RWPE1 (cell line): ENCODE data around the gene PHF1.

ENCODE experiments used
- CTCF ChIA-PET: fragments of 350-600 bp; sonication (Branson Sonifier 250); formaldehyde crosslinking; extraction: SDS; loops from one replicate; lab custom pipeline; 2021; lab: Yijun Ruan, JAX
- POLR2A ChIA-PET: fragments of 400-600 bp; formaldehyde crosslinking; extraction: SDS; loops from one replicate; lab custom pipeline; 2020; ENCODE audit warnings: antibody characterized with exemption; ENCODE audit not compliant: low non-redundant PET; lab: Yijun Ruan, JAX
- DNase-seq: peaks from one replicate; pipeline ENCODE4 v3.0.0; 2012; ENCODE audit warnings: low spot score
- H3K27ac ChIP-seq: fragments of 450-650 bp; 2 replicates; pipeline ENCODE4 v1.5.1; 2017
- TF ChIP-seq, protein P1 (sequence below): fragments of 450-650 bp; conservative IDR thresholded peaks from 2 replicates; pipeline ENCODE4 v1.5.1; 2017; ENCODE audit warnings: low read depth, mild to moderate bottlenecking

PHF1 gene

DNA sequence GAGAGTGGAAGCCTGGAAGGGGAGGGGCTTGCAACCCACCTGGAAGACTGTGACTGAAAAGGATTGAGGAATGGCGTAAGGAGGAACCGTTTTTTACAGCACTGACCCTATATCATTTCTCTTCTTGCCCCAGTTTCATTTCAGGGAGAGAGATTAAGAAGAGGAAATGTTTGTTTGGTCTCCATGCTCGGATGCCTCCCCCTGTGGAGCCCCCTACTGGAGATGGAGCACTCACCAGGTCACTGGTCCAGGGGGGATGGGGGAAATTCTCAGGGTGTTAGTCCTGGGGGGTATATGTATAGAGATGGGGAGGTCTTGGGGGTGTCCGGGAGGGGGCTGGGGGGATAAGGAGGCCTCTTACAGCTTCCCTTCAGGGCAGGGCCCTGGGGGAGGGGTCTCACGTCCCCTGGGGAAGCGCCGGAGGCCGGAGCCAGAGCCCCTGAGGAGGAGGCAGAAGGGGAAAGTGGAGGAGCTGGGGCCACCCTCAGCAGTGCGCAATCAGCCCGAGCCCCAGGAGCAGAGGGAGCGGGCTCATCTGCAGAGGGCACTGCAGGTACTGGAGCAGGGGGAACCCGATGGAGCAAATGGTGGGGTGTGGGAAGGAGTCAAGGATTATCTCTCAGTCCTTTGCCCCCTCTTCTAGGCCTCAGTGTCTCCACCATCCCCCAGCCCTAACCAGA, 3.9 kb downstream of the PHF1 start:
- POLR2A ChIA-PET: no interaction called here
- TF ChIP-seq, protein P1, sequence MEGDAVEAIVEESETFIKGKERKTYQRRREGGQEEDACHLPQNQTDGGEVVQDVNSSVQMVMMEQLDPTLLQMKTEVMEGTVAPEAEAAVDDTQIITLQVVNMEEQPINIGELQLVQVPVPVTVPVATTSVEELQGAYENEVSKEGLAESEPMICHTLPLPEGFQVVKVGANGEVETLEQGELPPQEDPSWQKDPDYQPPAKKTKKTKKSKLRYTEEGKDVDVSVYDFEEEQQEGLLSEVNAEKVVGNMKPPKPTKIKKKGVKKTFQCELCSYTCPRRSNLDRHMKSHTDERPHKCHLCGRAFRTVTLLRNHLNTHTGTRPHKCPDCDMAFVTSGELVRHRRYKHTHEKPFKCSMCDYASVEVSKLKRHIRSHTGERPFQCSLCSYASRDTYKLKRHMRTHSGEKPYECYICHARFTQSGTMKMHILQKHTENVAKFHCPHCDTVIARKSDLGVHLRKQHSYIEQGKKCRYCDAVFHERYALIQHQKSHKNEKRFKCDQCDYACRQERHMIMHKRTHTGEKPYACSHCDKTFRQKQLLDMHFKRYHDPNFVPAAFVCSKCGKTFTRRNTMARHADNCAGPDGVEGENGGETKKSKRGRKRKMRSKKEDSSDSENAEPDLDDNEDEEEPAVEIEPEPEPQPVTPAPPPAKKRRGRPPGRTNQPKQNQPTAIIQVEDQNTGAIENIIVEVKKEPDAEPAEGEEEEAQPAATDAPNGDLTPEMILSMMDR: no peak; the same call in 1 of the 2 replicates
- peak overlapping the region; percentile 93 for H3K27ac ChIP-seq
- CTCF ChIA-PET: interaction anchor here (0.7 to 1.1 kb wide), 4 partner anchors 11 to 478 kb away, joined by 3 to 4 read pairs (median 4); no protein-coding TSS in a partner anchor
- no peak for DNase-seq

DNA sequence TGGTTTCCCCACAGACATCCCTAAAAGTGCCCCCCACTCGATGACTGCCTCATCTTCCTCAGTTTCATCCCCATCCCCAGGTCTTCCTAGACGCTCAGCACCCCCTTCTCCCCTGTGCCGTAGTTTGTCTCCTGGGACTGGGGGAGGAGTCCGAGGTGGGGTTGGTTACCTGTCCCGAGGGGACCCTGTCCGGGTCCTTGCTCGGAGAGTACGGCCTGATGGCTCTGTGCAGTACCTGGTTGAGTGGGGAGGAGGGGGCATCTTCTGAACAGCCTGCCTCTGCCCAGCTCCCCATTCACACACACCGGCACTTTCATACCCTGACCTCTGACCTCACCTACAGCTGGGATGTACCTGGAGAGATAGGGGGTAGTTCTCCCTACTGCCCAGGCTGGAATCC, 5.0 kb downstream of the PHF1 start:
- peak overlapping the region; percentile 93 for H3K27ac ChIP-seq
- TF ChIP-seq, protein P1: no peak
- CTCF ChIA-PET: interaction anchor here (0.5 to 0.8 kb wide), 2 partner anchors 10 to 21 kb away, joined by 3 read pairs; no protein-coding TSS in a partner anchor
- POLR2A ChIA-PET: no interaction called here
- no peak for DNase-seq

DNA sequence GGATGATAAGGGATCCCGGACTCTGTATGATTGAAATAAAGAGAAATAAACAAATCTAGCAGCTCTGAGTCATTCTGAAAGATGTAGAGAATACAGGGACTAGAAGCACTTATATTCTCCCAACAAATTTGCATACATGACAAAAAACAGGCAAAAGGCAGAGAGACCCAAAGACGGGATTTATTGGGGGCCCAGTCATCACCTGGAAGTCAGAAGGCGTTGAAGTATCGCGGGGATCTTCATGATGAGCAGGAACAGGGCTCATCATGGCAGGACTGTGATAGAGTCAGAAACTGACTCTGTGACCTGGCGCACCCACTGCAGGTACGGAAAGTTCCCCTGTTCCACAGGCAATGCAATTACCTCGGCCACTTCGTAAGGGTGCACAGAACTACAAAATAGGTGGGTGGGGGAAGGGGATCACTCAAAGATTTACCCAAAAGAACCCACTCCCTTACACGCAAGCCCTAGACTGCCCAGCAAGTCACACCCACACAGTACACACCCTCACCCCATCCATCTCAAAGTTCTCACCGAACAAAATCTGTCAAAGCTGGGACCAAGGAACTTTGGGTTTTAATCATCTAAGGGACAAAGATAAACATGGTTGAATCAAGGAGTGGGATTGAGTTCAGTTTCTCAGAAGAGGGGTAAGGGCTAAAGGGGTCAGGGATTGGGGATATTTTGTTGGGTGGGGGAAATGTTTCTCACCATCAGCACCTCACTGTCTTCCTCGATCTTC, 5.7 kb downstream of the PHF1 start:
- ChIA-PET CTCF (interaction anchor here (0.5 to 0.6 kb wide), 2 partner anchors 26 to 37 kb away, joined by 3 to 6 read pairs; no protein-coding TSS in a partner anchor), POLR2A (no interaction called here)
- TF ChIP-seq, protein P1: no peak
- H3K27ac ChIP-seq: peak overlapping the region; percentile 94
- DNase-seq: no peak

DNA sequence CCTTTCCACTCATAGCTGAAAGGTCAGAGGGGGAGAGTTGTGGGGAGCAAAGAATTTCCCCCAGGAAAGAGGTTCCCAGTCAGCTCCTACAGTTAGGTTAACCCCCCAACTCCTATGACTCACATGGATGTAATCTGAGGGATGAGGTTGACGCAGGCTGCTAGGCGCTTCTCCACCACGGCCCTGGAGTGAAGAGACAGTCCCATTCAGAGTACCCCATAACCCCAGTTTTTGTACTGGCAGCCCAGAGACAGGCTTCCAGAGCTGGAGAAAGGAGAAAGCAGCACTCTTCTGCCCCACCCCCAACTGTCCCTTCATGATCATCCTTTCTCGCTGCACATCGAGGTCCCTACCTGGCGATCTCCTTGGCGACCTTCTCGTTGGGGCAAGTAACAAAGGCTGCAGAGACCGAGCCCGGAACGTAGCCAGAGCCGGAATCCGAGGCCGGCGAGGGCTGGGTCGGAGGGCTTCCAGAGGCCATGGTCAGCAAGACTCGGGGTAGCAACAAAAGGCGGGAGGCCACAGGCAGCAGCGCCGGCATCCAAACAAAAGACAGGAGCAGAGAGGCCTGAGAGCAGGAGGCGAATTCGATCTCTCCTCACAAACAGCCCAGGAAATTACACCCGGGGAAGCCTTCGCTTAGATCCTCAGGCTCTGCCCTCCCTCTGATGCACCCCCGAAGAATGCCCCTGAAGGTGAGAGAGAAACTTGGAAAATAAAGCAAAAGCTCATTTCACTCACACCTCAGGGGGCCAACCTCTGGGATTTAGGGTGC, 6.5 kb downstream of the PHF1 start:
- POLR2A ChIA-PET: no interaction called here
- peak; percentile 85 for DNase-seq
- CTCF ChIA-PET: interaction anchor here (0.5 to 1.2 kb wide), 2 partner anchors 9 to 36 kb away, joined by 3 read pairs; no protein-coding TSS in a partner anchor
- TF ChIP-seq, protein P1: no peak
- peak overlapping the region; percentile 94 for H3K27ac ChIP-seq

DNA sequence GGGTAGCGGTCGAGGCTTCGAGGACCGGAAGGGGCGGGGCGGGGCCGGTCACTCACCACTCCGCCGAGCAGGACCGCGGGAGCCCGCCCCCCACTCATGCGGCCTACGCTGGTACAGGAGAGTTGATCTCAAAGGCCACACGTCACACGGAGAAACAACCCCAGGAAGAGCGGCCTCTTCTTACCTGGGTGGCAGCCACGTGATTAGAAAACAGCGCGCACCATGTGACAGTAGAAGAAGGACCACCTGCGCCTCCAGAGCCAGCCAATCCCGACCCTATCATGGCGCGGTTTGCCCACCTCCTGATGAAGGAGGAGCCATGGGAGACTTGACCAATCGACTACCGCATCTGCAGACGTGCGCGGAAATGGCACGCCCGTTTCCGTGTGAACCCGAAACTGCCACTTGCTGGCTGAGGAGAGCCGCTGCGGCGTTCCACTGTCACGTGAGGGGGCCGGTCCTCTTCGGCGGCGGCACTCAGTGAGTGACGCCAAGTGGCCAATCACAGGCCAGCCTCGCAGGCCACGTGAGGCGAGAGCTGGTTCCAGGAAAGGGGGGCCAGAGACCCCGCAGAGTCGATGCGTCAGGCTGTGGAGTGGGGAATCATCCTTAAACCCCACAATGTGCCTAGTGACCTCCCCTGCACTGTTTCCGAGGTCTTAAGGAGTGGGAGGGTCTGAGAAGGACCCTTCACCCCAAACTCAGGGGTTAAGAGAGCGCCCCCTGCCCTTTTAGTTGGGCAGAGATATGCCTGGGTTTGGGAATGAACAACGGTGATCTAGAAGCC, 7.3 kb downstream of the PHF1 start, which contains the start of gene CUTA:
TSS of gene CUTA (minus strand) at position 205 of the 787 bp plus-strand sequence. CDS start at position 98, 107 bp downstream.
- H3K27ac ChIP-seq: peak within 1 kb of the TSS; percentile 94
- TF ChIP-seq, protein P1: no peak; the same call in 1 of the 2 replicates
- peak; percentile 97 for DNase-seq
- ChIA-PET POLR2A (interaction anchor here (0.5 to 0.9 kb wide), 3 partner anchors 81 to 161 kb away, joined by 3 to 7 read pairs (median 3); no protein-coding TSS in a partner anchor), CTCF (interaction anchor here (0.6 to 1.2 kb wide), 4 partner anchors 8 to 329 kb away, joined by 3 to 7 read pairs (median 4); partner anchors contain the start of gene IP6K3)
